Measurements from ENCODE around the gene FUNDC1. TPM values are rescaled to one million over a fixed set of nuclear protein-coding genes. Genes with fewer than 3 reads are reported as not detected.
A peak's percentile ranks its signal among the peaks of the same experiment; 100 is the strongest.
"Not testable (repeated sequence)": the region's sequence is repeated elsewhere in the genome, so short reads cannot be mapped to it uniquely, and the experiment has no call there.

FUNDC1 gene
- total and polyA plus RNA-seq, 5 donors from 2014 or later: 10.1 to 26.1 (median 24.6) TPM

GRCh38 chrX:44561896-44562295 is 19.2 kb upstream of the FUNDC1 start:
- H3K9me3 ChIP-seq (ENCODE audit: control insufficient read depth in 2 of 2, low read length in 2 of 2); H3K4me1 Mint-ChIP-seq; ATAC-seq (ENCODE audit: low read depth in 2 of 2); DNase-seq; H3K36me3 Mint-ChIP-seq; H3K4me3 ChIP-seq (ENCODE audit: low read depth, low read length); H3K27me3 ChIP-seq (ENCODE audit: control insufficient read depth, insufficient read depth, low read length); H3K9me3 Mint-ChIP-seq; H3K27me3 Mint-ChIP-seq; H3K27ac Mint-ChIP-seq; H3K4me3 Mint-ChIP-seq; H3K27ac ChIP-seq (ENCODE audit: insufficient read depth, low read length, poor library complexity, severe bottlenecking); H3K4me1 ChIP-seq (ENCODE audit: control insufficient read depth, insufficient read depth, low read length, poor library complexity, severe bottlenecking); H3K36me3 ChIP-seq (ENCODE audit: control insufficient read depth, insufficient read depth, low read length): not testable (repeated sequence)

- no peak overlapping the region for H3K4me3 Mint-ChIP-seq
- no peaks in the 10 kb centered on the region for H3K36me3 ChIP-seq (ENCODE audit: control insufficient read depth, insufficient read depth, low read length)
- DNase-seq (no peak), ATAC-seq (ENCODE audit: low read depth in 2 of 2) (no peak)
- peaks cover 4% of the 10 kb centered on the region for H3K27me3 Mint-ChIP-seq
- no peaks in the 10 kb centered on the region for H3K36me3 Mint-ChIP-seq
- no peak overlapping the region for H3K4me3 ChIP-seq (ENCODE audit: low read depth, low read length)
- peaks cover 0 to 4% (median 0%) of the 10 kb centered on the region in 7 donors for H3K9me3 Mint-ChIP-seq
- H3K27ac Mint-ChIP-seq: no peak overlapping the region
- no peaks in the 10 kb centered on the region for H3K9me3 ChIP-seq (ENCODE audit: control insufficient read depth in 2 of 2, low read length in 2 of 2)
- H3K4me1 Mint-ChIP-seq: no peaks in the 10 kb centered on the region
- no peaks in the 10 kb centered on the region for H3K4me1 ChIP-seq (ENCODE audit: control insufficient read depth, insufficient read depth, low read length, poor library complexity, severe bottlenecking)
- no peaks in the 10 kb centered on the region for H3K27me3 ChIP-seq (ENCODE audit: control insufficient read depth, insufficient read depth, low read length)
- no peak overlapping the region for H3K27ac ChIP-seq (ENCODE audit: insufficient read depth, low read length, poor library complexity, severe bottlenecking)
These were observed 7.9 kb upstream of the FUNDC1 start for GRCh38 chrX:44550563-44550962.

GRCh38 chrX:44545454-44545853 is 2.8 kb upstream of the FUNDC1 start:
- not testable (repeated sequence) for H3K27me3 Mint-ChIP-seq; H3K4me3 Mint-ChIP-seq; H3K27ac Mint-ChIP-seq; DNase-seq; H3K36me3 ChIP-seq (ENCODE audit: control insufficient read depth, insufficient read depth, low read length); H3K36me3 Mint-ChIP-seq; H3K9me3 Mint-ChIP-seq; H3K27ac ChIP-seq (ENCODE audit: insufficient read depth, low read length, poor library complexity, severe bottlenecking); H3K9me3 ChIP-seq (ENCODE audit: control insufficient read depth in 2 of 2, low read length in 2 of 2); H3K4me3 ChIP-seq (ENCODE audit: low read depth, low read length); H3K27me3 ChIP-seq (ENCODE audit: control insufficient read depth, insufficient read depth, low read length); ATAC-seq (ENCODE audit: low read depth in 2 of 2)
- peaks cover 0 to 26% (median 12%) of the 10 kb centered on the region in 4 donors for H3K4me1 Mint-ChIP-seq
- H3K4me1 ChIP-seq (ENCODE audit: control insufficient read depth, insufficient read depth, low read length, poor library complexity, severe bottlenecking): peaks cover 13% of the 10 kb centered on the region

- Mint-ChIP-seq H3K27ac (no peak overlapping the region), H3K9me3 (peaks cover 0 to 2% (median 0%) of the 10 kb centered on the region in 7 donors), H3K27me3 (peaks cover 4% of the 10 kb centered on the region), H3K4me3 (peak overlapping the region in 3 of 4 donors; percentile 40 to 98 (median 95)), H3K36me3 (no peaks in the 10 kb centered on the region), H3K4me1 (peaks cover 0 to 33% (median 21%) of the 10 kb centered on the region in 4 donors)
- Histone ChIP-seq H3K4me1 (ENCODE audit: control insufficient read depth, insufficient read depth, low read length, poor library complexity, severe bottlenecking) (peaks cover 13% of the 10 kb centered on the region), H3K36me3 (ENCODE audit: control insufficient read depth, insufficient read depth, low read length) (no peaks in the 10 kb centered on the region), H3K4me3 (ENCODE audit: low read depth, low read length) (no peak overlapping the region), H3K9me3 (ENCODE audit: control insufficient read depth in 2 of 2, low read length in 2 of 2) (no peaks in the 10 kb centered on the region), H3K27ac (ENCODE audit: insufficient read depth, low read length, poor library complexity, severe bottlenecking) (no peak overlapping the region), H3K27me3 (ENCODE audit: control insufficient read depth, insufficient read depth, low read length) (no peaks in the 10 kb centered on the region)
- no peak for DNase-seq
- ATAC-seq (ENCODE audit: low read depth in 2 of 2): no peak
These were observed 1.4 kb upstream of the FUNDC1 start for GRCh38 chrX:44544036-44544435.

- Histone ChIP-seq H3K4me3 (ENCODE audit: low read depth, low read length) (no peak overlapping the region), H3K4me1 (ENCODE audit: control insufficient read depth, insufficient read depth, low read length, poor library complexity, severe bottlenecking) (no peaks in the 10 kb centered on the region), H3K36me3 (ENCODE audit: control insufficient read depth, insufficient read depth, low read length) (no peaks in the 10 kb centered on the region), H3K27me3 (ENCODE audit: control insufficient read depth, insufficient read depth, low read length) (no peaks in the 10 kb centered on the region), H3K27ac (ENCODE audit: insufficient read depth, low read length, poor library complexity, severe bottlenecking) (no peak overlapping the region), H3K9me3 (ENCODE audit: control insufficient read depth in 2 of 2, low read length in 2 of 2) (no peaks in the 10 kb centered on the region)
- H3K4me1 Mint-ChIP-seq: peaks cover 13 to 34% (median 17%) of the 10 kb centered on the region in 4 donors
- ATAC-seq (ENCODE audit: low read depth in 2 of 2) (no peak), DNase-seq (no peak)
- no peak overlapping the region for H3K27ac Mint-ChIP-seq
- peaks cover 23% of the 10 kb centered on the region for H3K36me3 Mint-ChIP-seq
- no peaks in the 10 kb centered on the region for H3K27me3 Mint-ChIP-seq
- peaks cover 0 to 3% (median 0%) of the 10 kb centered on the region in 7 donors for H3K9me3 Mint-ChIP-seq
- peak overlapping the region in 1 of 4 donors; percentile 15 for H3K4me3 Mint-ChIP-seq
These were observed 6.5 kb downstream of the FUNDC1 start for GRCh38 chrX:44536198-44536597.

GRCh38 chrX:44529310-44529709 is 13.3 kb downstream of the FUNDC1 start:
- H3K36me3 Mint-ChIP-seq: peaks cover 25% of the 10 kb centered on the region
- H3K27me3 ChIP-seq (ENCODE audit: control insufficient read depth, insufficient read depth, low read length): no peaks in the 10 kb centered on the region
- H3K27ac Mint-ChIP-seq: peak overlapping the region in 1 of 3 donors; percentile 56
- H3K4me3 Mint-ChIP-seq: no peak overlapping the region
- H3K9me3 Mint-ChIP-seq: peaks cover 0 to 1% (median 0%) of the 10 kb centered on the region in 7 donors
- H3K4me3 ChIP-seq (ENCODE audit: low read depth, low read length): no peak overlapping the region
- H3K9me3 ChIP-seq (ENCODE audit: control insufficient read depth in 2 of 2, low read length in 2 of 2): no peaks in the 10 kb centered on the region
- peaks cover 0 to 23% (median 6%) of the 10 kb centered on the region in 4 donors for H3K4me1 Mint-ChIP-seq
- H3K27ac ChIP-seq (ENCODE audit: insufficient read depth, low read length, poor library complexity, severe bottlenecking): no peak overlapping the region
- ATAC-seq (ENCODE audit: low read depth in 2 of 2) (no peak), DNase-seq (no peak)
- peaks cover 3% of the 10 kb centered on the region for H3K36me3 ChIP-seq (ENCODE audit: control insufficient read depth, insufficient read depth, low read length)
- H3K4me1 ChIP-seq (ENCODE audit: control insufficient read depth, insufficient read depth, low read length, poor library complexity, severe bottlenecking): peaks cover 2% of the 10 kb centered on the region
- no peaks in the 10 kb centered on the region for H3K27me3 Mint-ChIP-seq

GRCh38 chrX:44514272-44514671 is 28.4 kb downstream of the FUNDC1 start:
- no peaks in the 10 kb centered on the region for H3K27me3 ChIP-seq (ENCODE audit: control insufficient read depth, insufficient read depth, low read length)
- Mint-ChIP-seq H3K27ac (no peak overlapping the region), H3K9me3 (no peaks in the 10 kb centered on the region), H3K27me3 (no peaks in the 10 kb centered on the region), H3K4me3 (no peak overlapping the region), H3K4me1 (no peaks in the 10 kb centered on the region), H3K36me3 (no peaks in the 10 kb centered on the region)
- no peaks in the 10 kb centered on the region for H3K4me1 ChIP-seq (ENCODE audit: control insufficient read depth, insufficient read depth, low read length, poor library complexity, severe bottlenecking)
- H3K27ac ChIP-seq (ENCODE audit: insufficient read depth, low read length, poor library complexity, severe bottlenecking): no peak overlapping the region
- DNase-seq (no peak), ATAC-seq (ENCODE audit: low read depth in 2 of 2) (no peak)
- H3K4me3 ChIP-seq (ENCODE audit: low read depth, low read length): no peak overlapping the region
- no peaks in the 10 kb centered on the region for H3K9me3 ChIP-seq (ENCODE audit: control insufficient read depth in 2 of 2, low read length in 2 of 2)
- no peaks in the 10 kb centered on the region for H3K36me3 ChIP-seq (ENCODE audit: control insufficient read depth, insufficient read depth, low read length)

- H3K9me3 Mint-ChIP-seq: no peaks in the 10 kb centered on the region
- H3K27ac ChIP-seq (ENCODE audit: insufficient read depth, low read length, poor library complexity, severe bottlenecking): no peak overlapping the region
- no peak overlapping the region for H3K4me3 ChIP-seq (ENCODE audit: low read depth, low read length)
- DNase-seq (no peak), ATAC-seq (ENCODE audit: low read depth in 2 of 2) (no peak)
- H3K4me1 Mint-ChIP-seq: no peaks in the 10 kb centered on the region
- no peaks in the 10 kb centered on the region for H3K4me1 ChIP-seq (ENCODE audit: control insufficient read depth, insufficient read depth, low read length, poor library complexity, severe bottlenecking)
- H3K27me3 ChIP-seq (ENCODE audit: control insufficient read depth, insufficient read depth, low read length): no peaks in the 10 kb centered on the region
- no peaks in the 10 kb centered on the region for H3K36me3 Mint-ChIP-seq
- no peak overlapping the region for H3K4me3 Mint-ChIP-seq
- H3K27ac Mint-ChIP-seq: no peak overlapping the region
- H3K36me3 ChIP-seq (ENCODE audit: control insufficient read depth, insufficient read depth, low read length): no peaks in the 10 kb centered on the region
- H3K9me3 ChIP-seq (ENCODE audit: control insufficient read depth in 2 of 2, low read length in 2 of 2): no peaks in the 10 kb centered on the region
- no peaks in the 10 kb centered on the region for H3K27me3 Mint-ChIP-seq
These were observed 35.4 kb downstream of the FUNDC1 start for GRCh38 chrX:44507292-44507691.
